Measurements from ENCODE around the gene HNF1A. TPM values are rescaled to one million over a fixed set of nuclear protein-coding genes. Genes with fewer than 3 reads are reported as not detected.
"Not testable (repeated sequence)": the region's sequence is repeated elsewhere in the genome, so short reads cannot be mapped to it uniquely, and the experiment has no call there.

HNF1A gene
- total and polyA plus RNA-seq, 2 donors (not counting 1 experiment from before 2014, with no cell fraction given), result not detected

DNA sequence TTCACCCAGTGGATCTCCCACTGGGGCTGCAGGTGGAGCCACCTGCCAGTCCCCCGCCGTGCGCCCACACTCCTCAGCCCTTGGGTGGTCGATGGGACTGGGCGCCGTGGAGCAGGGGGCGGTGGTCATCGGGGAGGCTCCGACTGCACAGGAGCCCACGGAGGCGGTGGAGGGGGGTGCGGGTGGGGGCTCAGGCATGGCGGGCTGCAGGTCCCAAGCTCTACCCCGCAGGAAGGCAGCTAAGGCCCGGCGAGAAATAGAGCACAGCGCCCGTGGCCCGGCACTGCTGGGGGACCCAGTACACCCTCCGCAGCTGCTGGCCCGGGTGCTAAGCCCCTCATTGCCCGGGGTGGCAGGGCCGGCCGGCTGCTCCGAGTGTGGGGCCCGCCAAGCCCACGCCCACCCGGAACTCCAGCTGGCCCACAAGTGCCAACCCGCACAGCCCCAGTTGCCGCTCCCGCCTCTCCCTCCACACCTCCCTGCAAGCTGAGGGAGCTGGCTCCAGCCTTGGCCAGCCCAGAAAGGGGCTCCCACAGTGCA lies 28.0 kb upstream of the HNF1A start:
- not testable (repeated sequence) for H3K27ac ChIP-seq (ENCODE audit: insufficient read depth, low read length); H3K36me3 ChIP-seq (ENCODE audit: control insufficient read depth, insufficient read depth, low read length); H3K9me3 ChIP-seq (ENCODE audit: control insufficient read depth, insufficient read depth, low read depth, low read length); H3K4me3 ChIP-seq (replicated peaks in 1 of 4; ENCODE audit: control extremely low read depth in 1 of 4, insufficient read depth in 1 of 4, low read depth in 3 of 4, low read length in 4 of 4); H2AFZ ChIP-seq (ENCODE audit: low read length); H3K4me1 ChIP-seq (ENCODE audit: control insufficient read depth, extremely low read depth, insufficient read depth, low read length); H3K27me3 ChIP-seq (ENCODE audit: control insufficient read depth, insufficient read depth, low read length); H4K20me1 ChIP-seq (ENCODE audit: control insufficient read depth, extremely low read depth, insufficient read depth, low read length); H3K9ac ChIP-seq (ENCODE audit: insufficient read depth, low read length); H3K79me2 ChIP-seq (ENCODE audit: control insufficient read depth, insufficient read depth, low read length); DNase-seq (ENCODE audit: low read depth in 2 of 2); H3K4me2 ChIP-seq (ENCODE audit: extremely low read depth, insufficient read depth, low read length)

DNA sequence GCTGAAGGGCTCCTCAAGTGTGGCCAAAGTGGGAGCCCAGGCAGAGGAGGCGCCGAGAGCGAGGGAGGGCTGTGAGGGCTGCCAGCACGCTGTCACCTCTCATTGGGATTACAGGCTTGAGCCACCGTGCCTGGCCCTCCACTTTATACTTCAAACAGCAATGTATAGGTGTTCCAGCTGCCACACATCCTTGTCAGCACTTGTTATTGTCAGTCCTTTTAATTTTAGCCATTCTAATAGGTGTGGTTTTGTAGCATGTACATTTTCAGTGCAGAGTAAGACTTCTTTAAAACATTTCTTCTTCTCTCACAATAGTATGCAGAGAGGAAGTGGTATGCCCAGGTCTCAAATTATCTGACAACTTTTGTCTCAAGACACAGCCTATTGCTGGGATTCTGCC lies 27.5 kb upstream of the HNF1A start:
- Histone ChIP-seq H3K4me3 (replicated peaks in 1 of 4; ENCODE audit: control extremely low read depth in 1 of 4, insufficient read depth in 1 of 4, low read depth in 3 of 4, low read length in 4 of 4) (no peak overlapping the region), H3K9ac (ENCODE audit: insufficient read depth, low read length) (no peak overlapping the region), H3K27ac (ENCODE audit: insufficient read depth, low read length) (no peak overlapping the region), H4K20me1 (ENCODE audit: control insufficient read depth, extremely low read depth, insufficient read depth, low read length) (no peaks in the 10 kb centered on the region), H2AFZ (ENCODE audit: low read length) (no peak overlapping the region), H3K27me3 (ENCODE audit: control insufficient read depth, insufficient read depth, low read length) (peaks cover 2% of the 10 kb centered on the region), H3K4me1 (ENCODE audit: control insufficient read depth, extremely low read depth, insufficient read depth, low read length) (no peaks in the 10 kb centered on the region), H3K9me3 (ENCODE audit: control insufficient read depth, insufficient read depth, low read depth, low read length) (no peaks in the 10 kb centered on the region), H3K79me2 (ENCODE audit: control insufficient read depth, insufficient read depth, low read length) (no peaks in the 10 kb centered on the region), H3K4me2 (ENCODE audit: extremely low read depth, insufficient read depth, low read length) (no peak overlapping the region), H3K36me3 (ENCODE audit: control insufficient read depth, insufficient read depth, low read length) (no peaks in the 10 kb centered on the region)
- TF ChIP-seq EZH2 (IDR thresholded peaks at IDR 0.05; ENCODE audit: low read length, missing control alignments), result no peak
- no peak for TF ChIP-seq CTCF (conservative IDR thresholded peaks at IDR 0.05 in 1 of 2, IDR thresholded peaks at IDR 0.05 in 1 of 2; ENCODE audit: low read depth in 1 of 2, low read length in 2 of 2)
- no peak for DNase-seq (ENCODE audit: low read depth in 2 of 2)

- Histone ChIP-seq H3K36me3 (ENCODE audit: control insufficient read depth, insufficient read depth, low read length) (no peaks in the 10 kb centered on the region), H3K27ac (ENCODE audit: insufficient read depth, low read length) (no peak overlapping the region), H4K20me1 (ENCODE audit: control insufficient read depth, extremely low read depth, insufficient read depth, low read length) (no peaks in the 10 kb centered on the region), H3K79me2 (ENCODE audit: control insufficient read depth, insufficient read depth, low read length) (no peaks in the 10 kb centered on the region), H3K9me3 (ENCODE audit: control insufficient read depth, insufficient read depth, low read depth, low read length) (no peaks in the 10 kb centered on the region), H3K27me3 (ENCODE audit: control insufficient read depth, insufficient read depth, low read length) (peaks cover 2% of the 10 kb centered on the region), H3K9ac (ENCODE audit: insufficient read depth, low read length) (no peak overlapping the region), H3K4me2 (ENCODE audit: extremely low read depth, insufficient read depth, low read length) (no peak overlapping the region), H3K4me3 (replicated peaks in 1 of 4; ENCODE audit: control extremely low read depth in 1 of 4, insufficient read depth in 1 of 4, low read depth in 3 of 4, low read length in 4 of 4) (no peak overlapping the region), H2AFZ (ENCODE audit: low read length) (no peak overlapping the region), H3K4me1 (ENCODE audit: control insufficient read depth, extremely low read depth, insufficient read depth, low read length) (no peaks in the 10 kb centered on the region)
- TF ChIP-seq EZH2 (IDR thresholded peaks at IDR 0.05; ENCODE audit: low read length, missing control alignments) (no peak), CTCF (conservative IDR thresholded peaks at IDR 0.05 in 1 of 2, IDR thresholded peaks at IDR 0.05 in 1 of 2; ENCODE audit: low read depth in 1 of 2, low read length in 2 of 2) (no peak)
- DNase-seq (ENCODE audit: low read depth in 2 of 2), result no peak
These were observed 23.1 kb upstream of the HNF1A start for GRCh38 chr12:120955232-120955631.

Measured in fibroblast of lung (primary cell).